ENCODE data around the gene RPTOR.
A peak's percentile ranks its signal among the peaks of the same experiment; 100 is the strongest.

RPTOR gene

DNA sequence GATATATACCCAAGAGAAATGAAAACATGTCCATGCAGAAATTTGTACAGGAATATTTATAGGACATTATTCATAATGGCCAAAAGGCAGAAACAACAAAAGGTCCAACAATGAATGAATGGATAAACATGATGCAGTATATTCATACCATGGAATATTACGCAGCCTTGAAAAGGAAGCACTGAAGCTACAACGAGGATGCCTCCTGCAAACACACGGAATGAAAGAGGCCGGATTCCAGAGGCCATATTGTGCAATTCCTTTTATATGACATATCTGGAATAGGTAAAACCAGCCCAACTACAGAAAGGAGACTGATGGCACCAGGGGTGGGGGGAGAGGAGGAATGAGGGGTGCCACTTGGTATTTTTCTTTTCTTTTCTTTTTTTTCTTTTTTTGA is 432.5 kb downstream of the RPTOR start:
- no peak for DNase-seq (ENCODE audit: low read depth in 2 of 2)

DNA sequence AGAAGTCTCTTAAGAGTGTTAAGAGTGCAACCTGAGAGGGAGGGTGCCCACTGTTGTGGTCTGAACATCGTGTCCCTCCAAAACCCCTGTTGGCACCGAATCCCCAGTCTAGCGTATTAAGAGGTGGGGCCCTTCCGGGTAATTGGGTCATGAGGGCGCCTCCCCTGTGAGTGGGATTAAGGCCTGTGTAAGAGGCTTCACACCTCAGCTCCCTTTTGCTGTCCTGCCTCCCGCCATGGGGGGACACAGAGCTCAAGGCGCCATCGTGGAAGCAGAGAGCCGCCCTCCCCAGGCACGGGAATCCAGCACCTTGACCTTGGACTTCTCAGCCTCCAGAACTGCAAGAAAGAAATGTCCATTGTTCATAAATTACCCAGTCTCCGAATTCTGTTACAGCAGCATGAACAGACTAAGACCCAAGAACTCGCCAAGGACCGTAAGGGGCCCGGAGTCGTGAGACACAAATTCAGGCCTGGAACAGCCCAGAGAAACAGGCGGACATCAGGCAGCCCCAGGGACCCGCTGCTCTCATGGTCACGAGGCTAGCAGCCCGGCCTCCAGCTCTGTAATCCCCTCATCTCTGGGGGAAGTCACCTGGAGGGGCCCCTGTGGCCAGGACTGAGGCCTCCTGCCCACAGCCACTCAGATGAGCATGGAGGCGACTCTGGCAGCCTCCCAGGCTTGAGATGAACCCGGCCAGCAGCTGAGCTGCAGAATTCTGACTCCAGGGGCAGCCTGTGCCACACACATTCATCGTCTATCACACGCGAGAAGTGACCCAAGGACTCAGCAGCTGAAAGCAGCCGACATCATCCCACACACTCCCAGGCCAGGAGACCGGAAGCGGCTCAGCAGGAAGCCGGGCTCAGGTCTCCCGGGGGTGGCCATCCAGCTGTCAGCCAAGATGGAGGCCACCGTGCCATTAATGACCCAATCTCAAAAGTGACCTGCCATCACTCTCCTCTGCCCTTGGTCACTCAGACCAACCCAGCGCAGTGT is 434.2 kb downstream of the RPTOR start:
- DNase-seq (ENCODE audit: low read depth in 2 of 2): no peak

- no peak for DNase-seq (ENCODE audit: low read depth in 2 of 2)
Observed at GRCh38 chr17:80979547-80980378, 435.1 kb downstream of the RPTOR start.

DNA sequence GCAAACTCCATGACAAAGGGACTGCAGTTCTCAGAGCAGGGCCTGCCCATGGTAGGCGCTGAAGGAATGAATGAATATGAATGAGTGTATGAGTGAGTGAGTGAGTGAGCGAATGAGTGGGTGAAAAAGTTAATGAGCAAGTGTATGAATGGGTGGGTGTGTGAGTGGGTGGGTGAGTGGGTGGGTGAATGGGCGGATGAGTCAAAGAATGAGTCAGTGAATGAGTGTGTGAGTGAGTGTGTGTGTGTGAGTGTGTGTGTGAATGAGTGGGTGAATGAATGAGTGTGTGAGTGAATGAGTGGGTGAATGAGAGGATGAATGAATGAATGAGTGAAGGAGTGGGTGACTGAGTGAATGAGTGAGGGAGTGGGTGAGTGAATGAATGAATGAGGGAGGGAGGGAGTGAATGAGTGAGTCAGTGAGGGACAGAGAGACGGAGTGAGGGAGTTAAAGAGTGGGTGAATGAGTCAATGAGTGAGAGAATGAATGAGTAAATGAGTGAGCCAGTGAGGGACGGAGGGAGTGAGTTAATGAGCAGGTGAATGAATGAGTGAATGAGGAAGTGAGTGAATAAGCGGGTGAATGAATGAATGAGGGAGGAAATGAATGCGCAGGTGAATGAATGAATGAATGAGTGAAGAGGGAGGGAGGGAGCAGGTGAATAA is 435.9 kb downstream of the RPTOR start:
- DNase-seq (ENCODE audit: low read depth in 2 of 2): peak; percentile 35 to 43

DNA sequence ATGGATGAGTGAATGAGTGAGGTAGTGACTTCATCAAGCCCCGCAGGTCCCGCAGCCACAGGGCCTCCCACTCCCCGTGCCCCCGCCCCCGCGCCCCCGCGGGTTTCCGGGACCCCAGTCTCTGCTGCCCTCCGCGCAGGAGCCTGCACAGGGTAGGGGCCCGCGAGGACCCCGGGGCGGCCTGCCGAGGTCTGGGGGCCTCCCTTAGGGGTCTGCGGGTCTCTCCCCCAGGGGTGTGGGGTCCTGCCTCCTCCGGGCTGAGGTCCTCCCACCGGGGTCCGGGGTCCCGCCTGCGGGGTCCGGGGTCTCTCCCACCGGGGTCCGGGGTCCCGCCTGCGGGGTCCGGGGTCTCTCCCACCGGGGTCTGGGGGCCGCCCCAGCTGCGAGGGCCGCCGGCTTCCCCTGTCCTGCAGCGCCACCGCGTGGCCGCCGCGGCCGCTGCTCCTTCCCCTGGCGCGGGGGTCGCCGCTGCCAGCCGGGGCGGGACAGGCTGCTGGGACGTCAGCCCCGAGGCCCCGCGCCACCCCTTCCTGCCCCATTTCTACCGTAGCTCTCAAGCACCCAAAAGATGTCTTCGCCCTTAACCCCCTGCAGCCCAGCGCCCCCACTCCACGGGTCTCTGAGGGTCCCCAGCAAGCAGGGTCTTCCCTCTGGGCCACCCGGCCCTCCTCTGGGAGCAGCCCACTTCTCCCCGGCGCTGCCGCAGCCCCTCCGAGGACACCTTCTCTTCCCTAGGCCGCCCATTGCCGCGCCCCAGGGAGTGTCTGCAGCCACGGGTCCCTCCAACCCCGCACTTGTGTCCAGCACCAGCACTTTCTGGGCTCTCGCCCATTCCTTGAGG is 436.6 kb downstream of the RPTOR start:
- DNase-seq (ENCODE audit: low read depth in 2 of 2): no peak

DNA sequence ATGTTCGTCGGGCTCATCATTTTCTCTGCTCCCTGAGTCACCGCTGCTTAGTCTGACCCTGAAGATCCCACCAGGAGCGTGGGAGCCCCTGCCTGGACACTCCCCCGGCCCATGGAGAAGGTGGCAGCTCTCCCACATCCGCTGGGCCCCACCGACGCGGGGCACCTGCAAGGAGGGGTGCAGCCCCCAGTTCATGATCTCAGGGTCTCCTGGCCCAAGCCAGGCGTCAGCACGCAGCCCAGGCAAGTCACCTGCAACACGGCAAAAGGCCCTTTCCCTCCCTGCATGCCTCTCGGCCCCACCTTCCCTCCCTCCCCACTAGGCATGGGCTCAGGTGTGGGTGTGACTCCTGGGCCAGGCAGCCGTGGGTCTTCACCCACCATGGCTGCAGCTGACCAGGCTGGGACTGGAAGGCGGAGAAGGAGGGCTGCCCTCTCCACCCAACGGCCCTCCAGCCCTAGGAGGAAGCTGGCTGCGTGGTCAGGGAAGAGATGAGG is 437.3 kb downstream of the RPTOR start:
- no peak for DNase-seq (ENCODE audit: low read depth in 2 of 2)

GRCh38 chr17:80982426-80982974 is 437.9 kb downstream of the RPTOR start:
- DNase-seq (ENCODE audit: low read depth in 2 of 2): no peak

DNA sequence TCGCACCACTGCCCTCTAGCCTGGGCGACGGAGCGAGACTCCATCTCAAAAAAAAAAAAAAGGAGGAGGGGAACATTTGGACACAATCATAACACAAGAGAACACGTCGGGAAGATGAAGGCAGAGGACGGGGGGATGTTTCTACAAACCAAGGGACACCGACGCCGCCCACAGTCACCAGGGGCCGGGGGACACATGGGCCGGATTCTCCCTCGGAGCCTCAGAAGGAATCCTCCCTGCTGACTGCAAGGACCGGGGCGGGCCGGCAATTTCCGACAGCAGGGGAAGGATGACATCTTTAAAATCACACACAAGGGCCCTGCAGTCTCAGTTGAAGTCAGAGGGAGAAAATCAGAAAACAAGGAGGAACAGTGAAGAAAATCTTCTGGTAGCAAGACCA is 438.9 kb downstream of the RPTOR start:
- DNase-seq (ENCODE audit: low read depth in 2 of 2): no peak

- DNase-seq (ENCODE audit: low read depth in 2 of 2): no peak
Observed at GRCh38 chr17:80984749-80985148, 440.1 kb downstream of the RPTOR start.

DNA sequence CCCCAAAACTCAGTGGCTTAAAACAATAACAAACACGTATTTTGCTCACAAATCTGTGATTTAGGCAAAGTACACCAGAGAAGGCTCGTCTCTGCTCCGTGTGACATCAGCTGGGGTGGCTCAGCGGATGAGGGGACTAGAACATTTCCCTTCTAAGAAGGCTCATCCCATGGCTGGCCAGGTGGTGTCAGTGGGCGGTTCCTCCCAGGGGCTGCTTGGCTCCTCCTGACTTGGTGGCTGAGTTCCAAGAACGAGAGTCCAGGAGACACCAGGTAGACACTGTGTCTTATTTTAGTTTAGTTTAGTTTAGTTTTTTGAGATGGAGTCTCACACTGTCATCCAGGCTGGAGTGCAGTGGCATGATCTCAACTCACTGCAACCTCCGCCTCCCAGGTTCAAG is 441.4 kb downstream of the RPTOR start:
- no peak for DNase-seq (ENCODE audit: low read depth in 2 of 2)

- no peak for DNase-seq (ENCODE audit: low read depth in 2 of 2)
Observed at GRCh38 chr17:80986816-80987475, 442.3 kb downstream of the RPTOR start.

DNA sequence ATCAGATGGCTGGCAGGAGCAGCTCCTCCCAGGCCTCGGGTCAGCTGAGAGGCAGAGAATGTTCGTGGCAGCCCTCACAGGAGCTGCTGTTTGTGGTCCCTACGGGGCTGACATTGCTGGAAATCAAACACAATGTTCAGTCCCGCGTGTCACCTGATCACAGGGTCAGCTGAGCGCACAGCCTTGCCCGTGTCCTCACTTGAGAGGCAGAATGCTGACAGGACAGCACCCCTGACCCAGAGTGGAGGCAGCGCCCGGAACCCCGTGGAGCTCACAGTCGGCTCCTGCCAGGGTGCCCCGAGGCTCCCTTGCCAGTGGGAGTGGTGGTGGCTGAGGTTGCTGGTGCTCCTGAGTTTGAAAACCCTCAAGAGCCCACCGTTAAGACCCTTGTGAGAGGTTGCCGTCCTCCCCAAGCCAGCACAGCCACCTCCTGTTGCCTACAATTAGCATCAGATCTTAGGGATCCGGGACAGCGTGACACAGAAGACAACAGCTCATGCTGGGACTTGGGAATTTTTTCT is 443.4 kb downstream of the RPTOR start:
- no peak for DNase-seq (ENCODE audit: low read depth in 2 of 2)

- DNase-seq (ENCODE audit: low read depth in 2 of 2): no peak
Observed at GRCh38 chr17:80989586-80989913, 444.9 kb downstream of the RPTOR start.

DNA sequence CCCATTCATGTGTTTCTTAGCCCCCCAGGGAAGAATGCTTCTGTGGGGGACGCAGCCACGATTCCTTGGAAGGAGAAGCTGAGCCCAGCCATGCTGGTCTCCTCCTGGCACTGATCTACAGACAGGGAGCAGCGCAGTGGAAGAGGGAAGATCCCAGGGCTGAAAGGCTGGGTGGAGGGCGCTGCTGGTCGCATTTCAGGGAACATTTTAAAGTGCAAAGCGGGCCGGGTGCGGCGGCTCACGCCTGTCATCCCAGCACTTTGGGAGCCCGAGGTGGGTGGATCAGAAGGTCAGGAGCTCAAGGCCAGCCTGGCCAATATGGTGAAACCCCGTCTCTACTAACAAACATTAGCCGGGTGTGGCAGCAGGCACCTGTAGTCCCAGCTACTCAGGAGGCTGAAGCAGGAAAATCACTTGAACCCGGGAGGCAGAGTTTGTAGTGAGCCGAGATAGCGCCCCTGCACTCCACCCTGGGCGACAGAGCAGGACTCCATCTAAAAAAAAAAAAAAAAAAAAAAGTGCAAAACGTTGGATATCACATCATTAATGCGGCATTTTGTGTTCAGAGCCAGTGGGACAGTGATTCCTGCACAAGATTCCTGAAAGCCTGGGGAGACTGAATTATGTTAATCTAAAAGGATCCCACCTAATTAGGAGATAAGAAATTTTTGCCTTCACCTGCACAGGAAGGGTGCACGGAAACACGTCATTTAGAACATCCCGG is 446.4 kb downstream of the RPTOR start:
- no peak for DNase-seq (ENCODE audit: low read depth in 2 of 2)

- DNase-seq (ENCODE audit: low read depth in 2 of 2): peak; percentile 34 to 46
Observed at GRCh38 chr17:80991645-80992076, 447.0 kb downstream of the RPTOR start, which contains the start of gene CHMP6. Gene CHMP6, plus strand, starts transcription at chr17:80991841. Its CDS starts 78 bp downstream, at chr17:80991919.

- DNase-seq (ENCODE audit: low read depth in 2 of 2): no peak
Observed at GRCh38 chr17:80992077-80992947, 447.7 kb downstream of the RPTOR start.

DNA sequence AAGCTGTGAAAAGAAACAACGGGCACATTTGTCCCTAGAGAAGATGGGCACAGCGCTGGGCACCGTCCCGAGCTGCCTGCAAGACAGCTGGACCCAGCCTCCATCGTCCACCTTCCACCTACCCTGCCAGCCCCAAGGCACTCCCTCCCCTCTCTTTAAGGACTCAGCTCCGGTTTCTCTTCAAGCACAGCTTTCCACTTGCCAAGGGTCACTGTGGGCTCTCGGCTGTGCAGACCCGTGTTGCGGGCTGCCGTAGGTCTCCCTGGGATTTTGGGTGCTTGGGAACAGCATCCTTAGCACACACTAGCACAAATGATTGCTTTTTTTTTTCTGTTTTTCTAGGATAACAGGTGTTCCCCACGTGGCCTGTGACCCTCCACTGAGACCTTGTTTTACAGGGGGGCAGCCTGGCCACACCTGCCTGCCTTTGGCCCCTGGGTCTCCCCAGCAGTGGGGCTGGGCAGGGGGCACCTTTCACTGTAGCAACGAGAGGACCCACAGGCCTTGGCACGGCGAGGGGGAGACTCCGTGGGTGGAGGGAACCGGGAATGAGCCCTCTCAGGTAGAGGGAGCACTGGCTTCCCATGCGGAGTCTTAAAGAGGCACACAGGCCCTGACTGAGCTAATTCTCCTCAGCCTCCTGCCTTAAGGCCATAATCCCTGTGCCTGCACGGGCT is 448.4 kb downstream of the RPTOR start:
- DNase-seq (ENCODE audit: low read depth in 2 of 2): no peak

DNA sequence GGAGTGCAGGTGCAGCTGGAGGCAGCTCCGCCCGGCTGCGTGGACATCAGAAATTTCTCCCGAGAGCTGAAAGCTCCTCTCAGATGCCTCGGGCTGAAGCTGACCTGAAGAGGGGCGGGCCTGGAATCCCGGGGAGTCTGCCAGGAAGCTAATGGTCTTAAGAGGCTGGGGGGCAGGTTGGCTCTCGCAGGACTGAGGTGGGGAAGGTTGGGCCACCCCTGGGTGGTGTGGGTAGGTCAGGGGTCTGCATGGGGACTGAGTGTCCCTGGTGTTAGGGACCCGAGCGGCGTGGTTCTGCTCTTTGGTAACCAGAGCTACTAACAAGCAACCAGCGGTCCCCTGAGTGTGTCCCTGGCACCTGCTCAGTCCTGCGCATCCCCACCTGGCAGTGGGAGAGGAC is 450.5 kb downstream of the RPTOR start:
- no peak for DNase-seq (ENCODE audit: low read depth in 2 of 2)
